Lung (tissue), 12 donors: ENCODE data around the gene DHX57. TPM values are rescaled to one million over a fixed set of nuclear protein-coding genes. Genes with fewer than 3 reads are reported as not detected.

Experiments used
- ATAC-seq: fragments of 200-7000 bp; cut with Tn5 transposase; one replicate; pipeline ENCODE4 v1.9.1; 2020; ENCODE audit warnings: moderate number of reproducible peaks; ENCODE audit not compliant: insufficient read depth, low FRiP score
- DNase-seq, 3 donors: peaks; one replicate each; pipeline ENCODE4 v3.0.0-alpha.2; 2013 to 2017
- H3K27ac ChIP-seq, 2 donors: one replicate each; pipeline ENCODE4 v1.5.1; 2013; ENCODE audit warnings: mild to moderate bottlenecking in 2 of 2, moderate library complexity in 2 of 2, control low read depth in 1 of 2, inconsistent platforms in 1 of 2, low read depth in 1 of 2, low read length in 1 of 2
- H3K27me3 ChIP-seq, 3 donors: one replicate each; pipeline ENCODE4 v1.5.1; 2013; ENCODE audit warnings: low read length in 2 of 3; ENCODE audit not compliant: control insufficient read depth in 3 of 3, insufficient read depth in 3 of 3
- H3K36me3 ChIP-seq, 4 donors: one replicate each; pipeline ENCODE4 v1.5.1; 2013; ENCODE audit warnings: low read length in 4 of 4, mild to moderate bottlenecking in 1 of 4, moderate library complexity in 1 of 4; ENCODE audit not compliant: control insufficient read depth in 4 of 4, insufficient read depth in 4 of 4
- H3K4me1 ChIP-seq, 5 donors: one replicate each; pipeline ENCODE4 v1.5.1; 2013; ENCODE audit warnings: low read length in 5 of 5, mild to moderate bottlenecking in 2 of 5, moderate library complexity in 1 of 5; ENCODE audit not compliant: control insufficient read depth in 5 of 5, insufficient read depth in 5 of 5
- H3K4me3 ChIP-seq: one replicate; pipeline ENCODE4 v1.5.1; 2013; ENCODE audit warnings: mild to moderate bottlenecking, control low read depth, moderate library complexity
- H3K9ac ChIP-seq, 2 donors: one replicate each; pipeline ENCODE4 v1.5.1; 2013; ENCODE audit warnings: low read length in 2 of 2, control low read depth in 1 of 2; ENCODE audit not compliant: insufficient read depth in 1 of 2
- H3K9me3 ChIP-seq, 4 donors: one replicate each; pipeline ENCODE4 v1.5.1; 2013; ENCODE audit warnings: low read length in 3 of 4, mild to moderate bottlenecking in 1 of 4, moderate library complexity in 1 of 4; ENCODE audit not compliant: control insufficient read depth in 4 of 4, insufficient read depth in 3 of 4
- CTCF ChIP-seq: IDR thresholded peaks from 2 replicates; pipeline ENCODE4 v1.5.1; 2012; ENCODE audit warnings: mild to moderate bottlenecking; ENCODE audit errors: control extremely low read depth, extremely low read depth
- WGBS, 2 donors: extraction: QIAGEN DNeasy Blood & Tissue Kit; methylation state at CpG; one replicate each; pipeline ENCODE4 v1.1.7; 2013; 5-methylcytosine and 5-hydroxymethylcytosine counted together
- polyA plus RNA-seq, 2 donors: library from polyadenylated mRNA; stranded (reverse); fragments of 200-250 nt; gene quantifications; one replicate each; pipeline ENCODE4 v1.2.1, GENCODE V29; 2013
- total RNA-seq, 2 donors: library from RNA; depleted of rRNA in 1 of 2; stranded (reverse); fragments of >200 nt in 1 of 2; gene quantifications; one replicate each; pipeline ENCODE4 v1.2.1, GENCODE V29; 2014 to 2021
- donor health status: control.
- donor health status: control.
- donor health status: Bipolar disorder and iron deficiency.
- donor health status: healthy.
- donor health status: DM: yes; HTN: yes; CAD: no.

DHX57 gene
- total and polyA plus RNA-seq, 4 donors, result 6.2 to 33.6 (median 13.0) TPM

GRCh38 chr2:38750891-38751595, 124.7 kb downstream of the DHX57 start, which contains the start of gene SRSF7:
TSS of gene SRSF7 (minus strand) at chr2:38751361. CDS start at chr2:38751256, 105 bp downstream.
- no peak for TF ChIP-seq CTCF
- Histone ChIP-seq H3K9ac (peak within 1 kb of the TSS; percentile 99 to 100), H3K4me3 (peak within 1 kb of the TSS; percentile 89), H3K4me1 (peaks cover 3 to 31% (median 6%) of the 10 kb centered on the region in 5 donors), H3K27ac (peak within 1 kb of the TSS; percentile 84 to 99), H3K9me3 (no peaks in the 10 kb centered on the region), H3K27me3 (no peaks in the 10 kb centered on the region), H3K36me3 (peaks cover 9 to 34% (median 30%) of the 10 kb centered on the region in 4 donors)
- ATAC-seq (peak; percentile 92), DNase-seq (peak; percentile 99 to 100 (median 100))
- 0 to 1% methylated on average over 64 to 68 of the region's 68 CpGs for WGBS, 2 donors

- peak; percentile 58 to 79 (median 75) for DNase-seq
- H3K4me1 ChIP-seq, result peaks cover 3 to 31% (median 8%) of the 10 kb centered on the region in 5 donors
- H3K9me3 ChIP-seq, result no peaks in the 10 kb centered on the region
- peak overlapping the region; percentile 99 to 100 for H3K9ac ChIP-seq
- 0 to 1% methylated on average over 50 to 59 of the region's 59 CpGs for WGBS, 2 donors
- H3K4me3 ChIP-seq, result peak overlapping the region; percentile 89
- peaks cover 10 to 41% (median 36%) of the 10 kb centered on the region in 4 donors for H3K36me3 ChIP-seq
- H3K27ac ChIP-seq, result peak overlapping the region; percentile 84 to 99
- TF ChIP-seq CTCF, result no peak
- ATAC-seq, result peak; percentile 66
- no peaks in the 10 kb centered on the region for H3K27me3 ChIP-seq
Observed at GRCh38 chr2:38750011-38750890, 125.5 kb downstream of the DHX57 start.

DNA sequence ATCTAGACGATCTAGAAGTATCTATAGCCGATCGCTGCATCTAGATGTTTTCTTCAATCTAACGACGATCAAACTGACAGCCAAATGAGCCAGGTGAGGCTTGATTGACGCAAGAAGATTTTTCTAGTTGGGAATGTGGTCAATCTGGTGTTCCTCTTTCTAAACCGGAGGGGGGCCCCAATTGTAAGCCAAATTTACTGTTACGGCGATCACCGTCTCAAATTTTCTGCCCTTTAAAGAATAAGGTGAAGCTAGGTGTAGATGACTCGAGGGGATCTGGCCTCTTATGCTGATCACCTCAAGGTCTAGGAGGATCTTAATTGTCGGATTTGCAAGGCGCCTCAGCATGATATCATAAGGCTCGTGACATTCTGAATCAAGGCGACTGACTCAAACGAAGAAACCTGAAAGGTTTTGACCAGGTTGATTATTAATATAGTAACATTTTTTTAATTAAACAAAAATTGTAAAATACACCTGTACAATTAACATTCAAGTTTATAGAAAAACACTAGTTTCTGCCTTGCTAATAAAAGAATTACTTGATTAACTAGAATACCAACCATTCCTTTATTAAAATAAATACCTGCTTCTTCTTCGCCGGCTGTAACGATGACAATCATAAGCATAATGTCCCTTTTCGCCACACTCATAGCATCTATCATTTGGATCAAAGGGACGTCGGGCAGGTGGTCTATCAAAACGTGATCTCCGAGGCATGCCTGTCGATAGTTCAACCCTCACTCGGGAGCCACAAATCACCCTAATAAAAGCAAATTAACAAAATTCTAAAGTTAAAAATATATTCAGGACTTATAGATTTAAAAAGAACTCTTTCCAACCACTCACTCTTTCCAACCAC, 126.6 kb downstream of the DHX57 start:
- H3K36me3 ChIP-seq, result peaks cover 17 to 47% (median 43%) of the 10 kb centered on the region in 4 donors

More for the DNA sequence above, 126.6 kb downstream of the DHX57 start:
- Histone ChIP-seq H3K9me3 (no peaks in the 10 kb centered on the region), H3K27me3 (no peaks in the 10 kb centered on the region), H3K27ac (no peak overlapping the region), H3K4me3 (peak overlapping the region; percentile 28), H3K4me1 (peaks cover 3 to 31% (median 8%) of the 10 kb centered on the region in 5 donors), H3K9ac (peak overlapping the region in 1 of 2 donors; percentile 36)
- 53 to 57% methylated on average over 26 of the region's 26 CpGs for WGBS, 2 donors
- ATAC-seq (no peak), DNase-seq (no peak)
- no peak for TF ChIP-seq CTCF
